Measurements from ENCODE around the gene FBXO2. TPM values are rescaled to one million over a fixed set of nuclear protein-coding genes. Genes with fewer than 3 reads are reported as not detected.

The FBXO2 gene
- total and polyA plus RNA-seq, 2 of the 4 experiments (the other 2 are of a cell fraction), result 0.36 to 1.7 TPM

GRCh38 chr1:11648732-11649158, 5.5 kb downstream of the FBXO2 start:
- no peak overlapping the region for H3K4me2 ChIP-seq (ENCODE audit: low read depth, low read length)
- CTCF ChIA-PET, result no interaction called here
- H3K18ac ChIP-seq (ENCODE audit: low read depth, low read length), result no peak overlapping the region
- no peaks in the 10 kb centered on the region for H3K9me1 ChIP-seq (ENCODE audit: insufficient read depth, low read length)
- no peak overlapping the region for H3K27ac ChIP-seq (ENCODE audit: insufficient read depth, low read length)
- no peak overlapping the region for H3K23ac ChIP-seq (ENCODE audit: low read depth, low read length)
- H3K9ac ChIP-seq (ENCODE audit: low read depth, low read length), result no peak overlapping the region
- intact Hi-C loops (cut with micrococcal nuclease), result no loop called here
- H3K14ac ChIP-seq (replicated peaks; ENCODE audit: low read depth, low read length), result no peak overlapping the region
- WGBS, 2 experiments (ENCODE audit: extremely low coverage in 2 of 2, insufficient read length in 1 of 2), result 0% methylated on average over 7 of the region's 30 CpGs; no CpG with 5 or more reads in 1 of the 2 experiments
- TF ChIP-seq, protein P1, sequence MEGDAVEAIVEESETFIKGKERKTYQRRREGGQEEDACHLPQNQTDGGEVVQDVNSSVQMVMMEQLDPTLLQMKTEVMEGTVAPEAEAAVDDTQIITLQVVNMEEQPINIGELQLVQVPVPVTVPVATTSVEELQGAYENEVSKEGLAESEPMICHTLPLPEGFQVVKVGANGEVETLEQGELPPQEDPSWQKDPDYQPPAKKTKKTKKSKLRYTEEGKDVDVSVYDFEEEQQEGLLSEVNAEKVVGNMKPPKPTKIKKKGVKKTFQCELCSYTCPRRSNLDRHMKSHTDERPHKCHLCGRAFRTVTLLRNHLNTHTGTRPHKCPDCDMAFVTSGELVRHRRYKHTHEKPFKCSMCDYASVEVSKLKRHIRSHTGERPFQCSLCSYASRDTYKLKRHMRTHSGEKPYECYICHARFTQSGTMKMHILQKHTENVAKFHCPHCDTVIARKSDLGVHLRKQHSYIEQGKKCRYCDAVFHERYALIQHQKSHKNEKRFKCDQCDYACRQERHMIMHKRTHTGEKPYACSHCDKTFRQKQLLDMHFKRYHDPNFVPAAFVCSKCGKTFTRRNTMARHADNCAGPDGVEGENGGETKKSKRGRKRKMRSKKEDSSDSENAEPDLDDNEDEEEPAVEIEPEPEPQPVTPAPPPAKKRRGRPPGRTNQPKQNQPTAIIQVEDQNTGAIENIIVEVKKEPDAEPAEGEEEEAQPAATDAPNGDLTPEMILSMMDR (conservative IDR thresholded peaks at IDR 0.05; ENCODE audit: low read depth, low read length), result no peak
- TF ChIP-seq RFX5 (IDR thresholded peaks at IDR 0.05; ENCODE audit: low read depth, low read length), result no peak
- no peak for TF ChIP-seq MXI1 (IDR thresholded peaks at IDR 0.05; ENCODE audit: borderline replicate concordance, low read depth, low read length)
- no peak for TF ChIP-seq CHD1 (IDR thresholded peaks at IDR 0.05; ENCODE audit: low read depth, low read length)
- TF ChIP-seq, protein P2, sequence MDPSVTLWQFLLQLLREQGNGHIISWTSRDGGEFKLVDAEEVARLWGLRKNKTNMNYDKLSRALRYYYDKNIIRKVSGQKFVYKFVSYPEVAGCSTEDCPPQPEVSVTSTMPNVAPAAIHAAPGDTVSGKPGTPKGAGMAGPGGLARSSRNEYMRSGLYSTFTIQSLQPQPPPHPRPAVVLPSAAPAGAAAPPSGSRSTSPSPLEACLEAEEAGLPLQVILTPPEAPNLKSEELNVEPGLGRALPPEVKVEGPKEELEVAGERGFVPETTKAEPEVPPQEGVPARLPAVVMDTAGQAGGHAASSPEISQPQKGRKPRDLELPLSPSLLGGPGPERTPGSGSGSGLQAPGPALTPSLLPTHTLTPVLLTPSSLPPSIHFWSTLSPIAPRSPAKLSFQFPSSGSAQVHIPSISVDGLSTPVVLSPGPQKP (IDR thresholded peaks at IDR 0.05; ENCODE audit: borderline replicate concordance, low read depth, low read length), result no peak
- no peak for TF ChIP-seq BHLHE40 (IDR thresholded peaks at IDR 0.05; ENCODE audit: low read depth, low read length)
- no peak for TF ChIP-seq USF2 (IDR thresholded peaks at IDR 0.05; ENCODE audit: low read depth, low read length)
- no peak for TF ChIP-seq RCOR1 (IDR thresholded peaks at IDR 0.05; ENCODE audit: insufficient replicate concordance, low read length)
- no peak for TF ChIP-seq NFE2L2 (IDR thresholded peaks at IDR 0.05; ENCODE audit: low read depth, low read length)
- no peak for TF ChIP-seq MAFK (IDR thresholded peaks at IDR 0.05; ENCODE audit: low read depth, low read length)
- no peak for TF ChIP-seq MAZ (IDR thresholded peaks at IDR 0.05; ENCODE audit: borderline replicate concordance, low read depth, low read length)
- TF ChIP-seq CEBPB (IDR thresholded peaks at IDR 0.05; ENCODE audit: low read depth, low read length), result no peak
- TF ChIP-seq SMC3 (IDR thresholded peaks at IDR 0.05; ENCODE audit: low read depth, low read length), result no peak
- TF ChIP-seq FOS (IDR thresholded peaks at IDR 0.05; ENCODE audit: low read depth, low read length), result no peak
- no peak for TF ChIP-seq POLR2A (IDR thresholded peaks at IDR 0.05; ENCODE audit: low read depth, low read length)
- peaks cover 19% of the 10 kb centered on the region for H3K27me3 ChIP-seq (ENCODE audit: control insufficient read depth, insufficient read depth, low read length)
- H3K56ac ChIP-seq (ENCODE audit: extremely low read depth, insufficient read depth, low read length), result no peak overlapping the region
- H2BK15ac ChIP-seq (ENCODE audit: low read depth, low read length), result no peak overlapping the region
- in situ Hi-C loops (cut with MboI; ENCODE audit: low sequenced_read_pairs), result loop anchor here (10.0 kb wide), 1 partner anchor 614 kb away; no protein-coding TSS in a partner anchor
- no peak overlapping the region for H2BK5ac ChIP-seq (ENCODE audit: low read depth, low read length, poor library complexity, severe bottlenecking)
- H4K8ac ChIP-seq (ENCODE audit: low read depth in 2 of 2, low read length in 2 of 2), result no peak overlapping the region
- no peak overlapping the region for H3K4ac ChIP-seq (ENCODE audit: low read depth, low read length)
- DNase-seq (no peak), ATAC-seq (ENCODE audit: low read depth) (peak; percentile 27; the same call in 1 of the 2 replicates)
- no peaks in the 10 kb centered on the region; the same call in 1 of the 2 replicates for H4K20me1 ChIP-seq (ENCODE audit: insufficient read depth, low read length)
- H3K4me3 ChIP-seq (ENCODE audit: insufficient read depth, low read depth, low read length), result no peak overlapping the region
- H3K4me1 ChIP-seq (ENCODE audit: control insufficient read depth, insufficient read depth, low read length), result no peaks in the 10 kb centered on the region; the same call in 1 of the 2 replicates
- no peak overlapping the region for H2BK120ac ChIP-seq (ENCODE audit: low read depth, low read length)
- H2BK20ac ChIP-seq (ENCODE audit: low read depth, low read length), result no peak overlapping the region
- BruUV-seq (replicated peaks), result no TSS peak
- no peaks in the 10 kb centered on the region for H3K36me3 ChIP-seq (ENCODE audit: control insufficient read depth, insufficient read depth, low read length)
- POLR2A ChIA-PET (ENCODE audit: unreplicated experiment), result no interaction called here
- H3K79me1 ChIP-seq (ENCODE audit: low read depth in 1 of 2, low read length in 2 of 2), result no peaks in the 10 kb centered on the region
- dilution Hi-C loops (cut with HindIII; ENCODE audit: low sequenced_read_pairs, unreplicated experiment), result no loop called here
- H2AK9ac ChIP-seq (replicated peaks; ENCODE audit: low read depth, low read length, poor library complexity), result no peak overlapping the region
- H4K5ac ChIP-seq (ENCODE audit: low read depth, low read length), result no peak overlapping the region
- H3K9me3 ChIP-seq (ENCODE audit: control insufficient read depth, insufficient read depth, low read length), result no peaks in the 10 kb centered on the region
- no peak overlapping the region for H2AK5ac ChIP-seq (ENCODE audit: low read depth, low read length)
- H2AFZ ChIP-seq (replicated peaks; ENCODE audit: low read length, poor library complexity), result peak overlapping the region; percentile 51
- no peak overlapping the region for H4K91ac ChIP-seq (ENCODE audit: insufficient read depth, low read depth, low read length)

All from IMR-90 (cell line).